ENCODE measurements around the gene PNCK. TPM values are rescaled to one million over a fixed set of nuclear protein-coding genes. Genes with fewer than 3 reads are reported as not detected.

Gene PNCK
- total RNA-seq, 1 experiment from 2014 or later: not detected

DNA sequence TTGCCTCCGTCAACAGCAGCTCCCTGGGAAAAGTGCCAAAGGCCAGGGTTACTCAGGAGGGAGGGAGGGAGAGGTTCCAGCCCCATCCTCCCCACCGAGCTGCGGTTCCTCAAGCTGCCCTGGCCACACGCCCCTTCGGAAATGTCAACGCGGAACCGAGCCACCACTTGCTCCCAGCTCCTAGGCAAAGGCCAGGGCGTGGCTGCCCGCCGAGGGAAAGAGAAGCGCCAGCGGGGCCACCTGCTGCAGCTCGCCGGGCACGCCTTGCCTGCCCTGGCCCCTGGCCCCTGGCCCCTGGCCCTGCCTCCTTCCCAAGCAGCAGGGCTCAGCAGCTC is 29.4 kb upstream of the PNCK start:
- no peaks in the 10 kb centered on the region for H3K36me3 ChIP-seq (ENCODE audit: control insufficient read depth, insufficient read depth, low read length)
- no peaks in the 10 kb centered on the region for H3K9me3 Mint-ChIP-seq (ENCODE audit: unreplicated experiment)

DNA sequence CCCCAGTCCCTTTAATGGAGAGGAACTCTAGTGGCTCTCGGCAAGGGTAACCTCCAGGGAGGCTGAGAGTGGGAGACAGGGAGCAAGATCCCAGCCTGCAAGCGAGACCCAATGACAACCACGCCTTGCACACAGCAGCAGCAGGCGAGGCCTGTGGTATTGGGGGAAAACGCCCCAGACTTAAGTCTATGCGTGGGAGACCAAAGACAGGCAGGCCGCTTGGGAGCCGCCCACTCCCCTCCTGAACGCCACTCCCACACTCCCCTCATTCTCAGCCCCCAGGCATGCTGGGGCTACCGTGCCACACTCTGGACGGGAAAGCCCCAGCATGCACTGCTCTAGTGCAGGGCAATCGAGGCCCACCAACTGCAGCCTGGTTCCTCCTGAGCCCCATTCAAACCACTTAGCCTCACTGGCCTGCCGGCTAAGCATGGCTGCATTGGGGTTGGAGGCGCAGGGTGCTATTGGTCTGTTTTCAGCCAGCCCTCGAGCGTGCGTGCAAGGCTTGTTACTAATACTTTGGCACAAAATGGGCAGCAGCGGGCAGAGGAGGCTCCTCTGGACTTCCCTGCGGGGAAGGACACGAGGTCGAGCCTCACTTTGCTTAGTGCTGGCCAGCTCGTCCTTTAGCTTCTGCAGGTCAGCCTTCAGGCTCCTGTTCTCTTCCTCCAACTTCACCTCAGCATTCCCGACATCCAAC is 28.9 kb upstream of the PNCK start:
- H3K4me3 ChIP-seq (ENCODE audit: low read depth, low read length): no peak overlapping the region
- no peaks in the 10 kb centered on the region for H3K4me1 Mint-ChIP-seq (ENCODE audit: low read depth, unreplicated experiment)
- CTCF ChIA-PET: no interaction called here
- no peak overlapping the region for H3K27ac Mint-ChIP-seq (ENCODE audit: unreplicated experiment)
- H3K4me1 ChIP-seq: no peaks in the 10 kb centered on the region
- H3K9me3 ChIP-seq: no peaks in the 10 kb centered on the region
- H3K27me3 ChIP-seq (replicated peaks; ENCODE audit: control insufficient read depth, insufficient read depth, low read length): no peaks in the 10 kb centered on the region
- H3K36me3 Mint-ChIP-seq (ENCODE audit: insufficient read depth, unreplicated experiment): peaks cover 20% of the 10 kb centered on the region
- POLR2A ChIA-PET: no interaction called here
- TF ChIP-seq, protein P1, sequence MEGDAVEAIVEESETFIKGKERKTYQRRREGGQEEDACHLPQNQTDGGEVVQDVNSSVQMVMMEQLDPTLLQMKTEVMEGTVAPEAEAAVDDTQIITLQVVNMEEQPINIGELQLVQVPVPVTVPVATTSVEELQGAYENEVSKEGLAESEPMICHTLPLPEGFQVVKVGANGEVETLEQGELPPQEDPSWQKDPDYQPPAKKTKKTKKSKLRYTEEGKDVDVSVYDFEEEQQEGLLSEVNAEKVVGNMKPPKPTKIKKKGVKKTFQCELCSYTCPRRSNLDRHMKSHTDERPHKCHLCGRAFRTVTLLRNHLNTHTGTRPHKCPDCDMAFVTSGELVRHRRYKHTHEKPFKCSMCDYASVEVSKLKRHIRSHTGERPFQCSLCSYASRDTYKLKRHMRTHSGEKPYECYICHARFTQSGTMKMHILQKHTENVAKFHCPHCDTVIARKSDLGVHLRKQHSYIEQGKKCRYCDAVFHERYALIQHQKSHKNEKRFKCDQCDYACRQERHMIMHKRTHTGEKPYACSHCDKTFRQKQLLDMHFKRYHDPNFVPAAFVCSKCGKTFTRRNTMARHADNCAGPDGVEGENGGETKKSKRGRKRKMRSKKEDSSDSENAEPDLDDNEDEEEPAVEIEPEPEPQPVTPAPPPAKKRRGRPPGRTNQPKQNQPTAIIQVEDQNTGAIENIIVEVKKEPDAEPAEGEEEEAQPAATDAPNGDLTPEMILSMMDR (IDR thresholded peaks at IDR 0.05; ENCODE audit: insufficient read depth in 1 of 2, low read depth in 1 of 2, low read length in 1 of 2, severe bottlenecking in 1 of 2, unreplicated experiment in 1 of 2): no peak
- BruUV-seq (replicated peaks): no TSS peak
- H3K27me3 Mint-ChIP-seq (ENCODE audit: insufficient read depth, unreplicated experiment): no peaks in the 10 kb centered on the region
- H3K36me3 ChIP-seq (ENCODE audit: control insufficient read depth, insufficient read depth, low read length): no peaks in the 10 kb centered on the region
- intact Hi-C loops (cut with micrococcal nuclease; ENCODE audit: unreplicated experiment): no loop called here
- H3K4me3 Mint-ChIP-seq (ENCODE audit: unreplicated experiment): no peak overlapping the region
- H3K9me3 Mint-ChIP-seq (ENCODE audit: unreplicated experiment): no peaks in the 10 kb centered on the region
- DNase-seq: no peak

More for the DNA sequence above, 29.4 kb upstream of the PNCK start:
- Histone ChIP-seq H3K4me3 (ENCODE audit: low read depth, low read length) (no peak overlapping the region), H3K27me3 (replicated peaks; ENCODE audit: control insufficient read depth, insufficient read depth, low read length) (no peaks in the 10 kb centered on the region), H3K9me3 (no peaks in the 10 kb centered on the region), H3K4me1 (no peaks in the 10 kb centered on the region)
- peaks cover 21% of the 10 kb centered on the region for H3K36me3 Mint-ChIP-seq (ENCODE audit: insufficient read depth, unreplicated experiment)
- CTCF ChIA-PET: no interaction called here
- POLR2A ChIA-PET: no interaction called here
- no peak for DNase-seq
- BruUV-seq (replicated peaks): no TSS peak
- no peak overlapping the region for H3K4me3 Mint-ChIP-seq (ENCODE audit: unreplicated experiment)
- H3K27ac Mint-ChIP-seq (ENCODE audit: unreplicated experiment): no peak overlapping the region
- TF ChIP-seq, protein P1 (IDR thresholded peaks at IDR 0.05; ENCODE audit: insufficient read depth in 1 of 2, low read depth in 1 of 2, low read length in 1 of 2, severe bottlenecking in 1 of 2, unreplicated experiment in 1 of 2): no peak
- H3K4me1 Mint-ChIP-seq (ENCODE audit: low read depth, unreplicated experiment): no peaks in the 10 kb centered on the region
- no peaks in the 10 kb centered on the region for H3K27me3 Mint-ChIP-seq (ENCODE audit: insufficient read depth, unreplicated experiment)
- intact Hi-C loops (cut with micrococcal nuclease; ENCODE audit: unreplicated experiment): no loop called here

DNA sequence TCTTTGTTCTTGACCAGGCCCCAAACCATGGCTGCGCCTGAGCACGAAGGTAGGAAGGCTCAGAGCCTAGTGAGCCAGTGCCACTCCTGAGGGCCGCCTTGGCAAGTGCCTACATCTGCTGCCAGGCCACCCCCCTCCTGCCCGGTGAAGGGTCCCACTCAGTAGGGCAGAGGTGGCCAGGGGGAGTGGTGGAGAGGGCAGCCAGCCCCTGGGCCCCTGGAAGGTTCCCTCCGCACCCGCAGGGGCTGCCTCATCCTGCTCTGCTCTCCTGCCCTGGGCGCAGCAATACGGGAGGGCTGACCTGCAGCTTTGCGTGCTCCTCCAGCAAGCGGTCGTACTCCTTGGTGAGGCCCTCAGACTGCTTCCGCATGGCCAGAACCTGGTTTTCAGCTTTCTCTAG is 28.1 kb upstream of the PNCK start:
- Histone ChIP-seq H3K9me3 (no peaks in the 10 kb centered on the region), H3K36me3 (ENCODE audit: control insufficient read depth, insufficient read depth, low read length) (no peaks in the 10 kb centered on the region), H3K4me3 (ENCODE audit: low read depth, low read length) (no peak overlapping the region), H3K4me1 (no peaks in the 10 kb centered on the region), H3K27me3 (replicated peaks; ENCODE audit: control insufficient read depth, insufficient read depth, low read length) (no peaks in the 10 kb centered on the region)
- Mint-ChIP-seq H3K4me3 (ENCODE audit: unreplicated experiment) (no peak overlapping the region), H3K9me3 (ENCODE audit: unreplicated experiment) (no peaks in the 10 kb centered on the region), H3K4me1 (ENCODE audit: low read depth, unreplicated experiment) (no peaks in the 10 kb centered on the region), H3K27ac (ENCODE audit: unreplicated experiment) (no peak overlapping the region), H3K27me3 (ENCODE audit: insufficient read depth, unreplicated experiment) (no peaks in the 10 kb centered on the region), H3K36me3 (ENCODE audit: insufficient read depth, unreplicated experiment) (peaks cover 26% of the 10 kb centered on the region)
- CTCF ChIA-PET: no interaction called here
- BruUV-seq (replicated peaks): no TSS peak
- TF ChIP-seq, protein P1 (IDR thresholded peaks at IDR 0.05; ENCODE audit: insufficient read depth in 1 of 2, low read depth in 1 of 2, low read length in 1 of 2, severe bottlenecking in 1 of 2, unreplicated experiment in 1 of 2): no peak
- intact Hi-C loops (cut with micrococcal nuclease; ENCODE audit: unreplicated experiment): no loop called here
- POLR2A ChIA-PET: no interaction called here
- DNase-seq: no peak
